NCI-H345 (cell line): Measurements from ENCODE around the gene TUBD1.
A peak's percentile ranks its signal among the peaks of the same experiment; 100 is the strongest.
"Not testable (repeated sequence)": the region's sequence is repeated elsewhere in the genome, so short reads cannot be mapped to it uniquely, and the experiment has no call there.

Source experiments
- DNase-seq: peaks from one replicate; lab custom pipeline; 2025; lab: John Stamatoyannopoulos, UW

Gene TUBD1

GRCh38 chr17:59874376-59874775 lies 18.4 kb downstream of the TUBD1 start:
- DNase-seq = no peak

GRCh38 chr17:59873414-59873813 lies 19.3 kb downstream of the TUBD1 start:
- DNase-seq = not testable (repeated sequence)

GRCh38 chr17:59872351-59872750 lies 20.4 kb downstream of the TUBD1 start:
- DNase-seq = no peak

- DNase-seq = no peak
Measured at GRCh38 chr17:59870482-59870881, 22.3 kb downstream of the TUBD1 start.

GRCh38 chr17:59869941-59870218 lies 22.9 kb downstream of the TUBD1 start:
- no peak for DNase-seq

- DNase-seq = no peak
Measured at GRCh38 chr17:59863616-59864015, 29.1 kb downstream of the TUBD1 start.

- DNase-seq = no peak
Measured at GRCh38 chr17:59859444-59860025, 33.2 kb downstream of the TUBD1 start.

- no peak for DNase-seq
Measured at GRCh38 chr17:59858932-59859331, 33.8 kb downstream of the TUBD1 start.

GRCh38 chr17:59858167-59858816 lies 34.5 kb downstream of the TUBD1 start:
- DNase-seq = no peak

GRCh38 chr17:59856859-59857794 lies 35.6 kb downstream of the TUBD1 start:
- no peak for DNase-seq

- not testable (repeated sequence) for DNase-seq
Measured at GRCh38 chr17:59853919-59854729, 38.6 kb downstream of the TUBD1 start.

GRCh38 chr17:59853168-59853918 lies 39.4 kb downstream of the TUBD1 start:
- peak; percentile 12 for DNase-seq

- not testable (repeated sequence) for DNase-seq
Measured at GRCh38 chr17:59852847-59853167, 39.9 kb downstream of the TUBD1 start.

- DNase-seq = no peak
Measured at GRCh38 chr17:59851439-59852375, 41.0 kb downstream of the TUBD1 start.

GRCh38 chr17:59850311-59850710 lies 42.4 kb downstream of the TUBD1 start:
- DNase-seq = not testable (repeated sequence)

- DNase-seq = no peak
Measured at GRCh38 chr17:59848778-59849177, 44.0 kb downstream of the TUBD1 start.

GRCh38 chr17:59848385-59848668 lies 44.4 kb downstream of the TUBD1 start:
- no peak for DNase-seq

- peak; percentile 54 for DNase-seq
Measured at GRCh38 chr17:59846394-59847165, 46.2 kb downstream of the TUBD1 start.

- peak; percentile 85 for DNase-seq
Measured at GRCh38 chr17:59845595-59846393, 46.9 kb downstream of the TUBD1 start.
